Fibroblast of mammary gland (primary cell): ENCODE results near the gene RPTOR.

Source experiments
- DNase-seq: peaks from one replicate; pipeline ENCODE4 v3.0.0-alpha.2; 2010; ENCODE audit warnings: low read depth
- H3K4me3 ChIP-seq: 2 replicates; pipeline ENCODE4 v1.5.1; 2011; ENCODE audit warnings: low read depth, mild to moderate bottlenecking, low read length, moderate library complexity; ENCODE audit not compliant: control insufficient read depth
- TF ChIP-seq, protein P1 (sequence below): conservative IDR thresholded peaks from 2 replicates; pipeline ENCODE4 v1.5.1; 2011; ENCODE audit warnings: low read depth, low read length, inconsistent platforms; ENCODE audit not compliant: control insufficient read depth, insufficient read depth

The RPTOR gene

DNA sequence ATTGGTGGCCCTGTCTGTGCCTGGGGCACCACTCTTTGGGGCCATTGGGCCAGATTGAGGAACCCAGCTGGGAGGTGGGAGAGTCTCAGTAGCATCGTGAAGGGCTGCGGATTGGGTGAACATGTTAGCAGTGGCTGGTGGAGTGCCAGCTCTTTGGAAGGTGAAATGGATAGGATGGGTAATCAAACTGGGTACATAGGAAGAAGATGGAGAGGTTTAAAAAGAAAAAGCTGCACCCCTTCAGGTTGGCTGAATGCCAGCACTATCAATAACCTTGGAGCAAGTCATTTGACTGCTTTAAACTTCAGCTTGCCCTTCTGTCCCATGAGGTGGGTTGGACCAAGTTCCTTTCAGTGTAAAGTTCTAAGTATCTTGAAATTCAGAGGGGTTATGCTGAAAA lies 95.0 kb downstream of the RPTOR start:
- no peak overlapping the region for H3K4me3 ChIP-seq
- TF ChIP-seq, protein P1, sequence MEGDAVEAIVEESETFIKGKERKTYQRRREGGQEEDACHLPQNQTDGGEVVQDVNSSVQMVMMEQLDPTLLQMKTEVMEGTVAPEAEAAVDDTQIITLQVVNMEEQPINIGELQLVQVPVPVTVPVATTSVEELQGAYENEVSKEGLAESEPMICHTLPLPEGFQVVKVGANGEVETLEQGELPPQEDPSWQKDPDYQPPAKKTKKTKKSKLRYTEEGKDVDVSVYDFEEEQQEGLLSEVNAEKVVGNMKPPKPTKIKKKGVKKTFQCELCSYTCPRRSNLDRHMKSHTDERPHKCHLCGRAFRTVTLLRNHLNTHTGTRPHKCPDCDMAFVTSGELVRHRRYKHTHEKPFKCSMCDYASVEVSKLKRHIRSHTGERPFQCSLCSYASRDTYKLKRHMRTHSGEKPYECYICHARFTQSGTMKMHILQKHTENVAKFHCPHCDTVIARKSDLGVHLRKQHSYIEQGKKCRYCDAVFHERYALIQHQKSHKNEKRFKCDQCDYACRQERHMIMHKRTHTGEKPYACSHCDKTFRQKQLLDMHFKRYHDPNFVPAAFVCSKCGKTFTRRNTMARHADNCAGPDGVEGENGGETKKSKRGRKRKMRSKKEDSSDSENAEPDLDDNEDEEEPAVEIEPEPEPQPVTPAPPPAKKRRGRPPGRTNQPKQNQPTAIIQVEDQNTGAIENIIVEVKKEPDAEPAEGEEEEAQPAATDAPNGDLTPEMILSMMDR, result no peak
- DNase-seq, result no peak

DNA sequence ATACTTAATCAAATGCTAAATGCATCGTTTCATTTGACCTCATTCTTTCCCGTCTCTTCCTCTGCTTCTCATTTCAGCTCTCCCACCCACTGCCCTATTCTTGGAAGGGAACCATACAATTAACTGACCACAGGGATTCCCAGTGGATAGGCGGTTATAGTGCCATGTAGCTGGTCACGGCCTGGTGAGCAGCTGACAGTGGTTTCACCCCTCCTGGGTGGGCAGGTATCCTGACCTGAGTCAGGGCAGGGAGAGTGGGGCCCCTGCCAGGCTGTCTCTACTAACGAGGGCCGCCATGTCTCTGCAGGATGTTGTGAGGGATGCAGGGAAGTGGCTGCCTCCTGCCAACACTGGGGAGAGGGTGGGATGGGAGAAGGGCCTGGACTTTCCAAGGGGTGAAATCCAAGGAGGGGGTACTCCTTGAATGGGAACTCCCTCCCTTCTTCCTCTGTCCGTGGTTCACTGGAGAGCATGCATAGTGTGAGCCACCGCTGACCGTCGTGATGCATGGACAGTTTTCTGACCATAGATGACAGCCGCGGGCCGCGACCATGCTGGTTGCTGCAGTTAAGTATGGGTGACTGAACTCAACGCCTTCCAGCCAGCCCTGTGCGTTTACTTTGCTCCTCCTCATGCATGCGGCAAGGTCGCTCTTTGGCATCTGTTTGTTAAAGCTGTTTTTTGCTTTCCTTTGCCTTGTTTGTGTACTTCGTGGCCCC lies 95.9 kb downstream of the RPTOR start:
- TF ChIP-seq, protein P1, result no peak
- DNase-seq, result no peak
- H3K4me3 ChIP-seq, result no peak overlapping the region

GRCh38 chr17:80643326-80644099 lies 98.9 kb downstream of the RPTOR start:
- TF ChIP-seq, protein P1, result no peak
- DNase-seq, result no peak
- no peak overlapping the region for H3K4me3 ChIP-seq

GRCh38 chr17:80644536-80644935 lies 99.9 kb downstream of the RPTOR start:
- no peak for DNase-seq

GRCh38 chr17:80645706-80646325 lies 101.2 kb downstream of the RPTOR start:
- TF ChIP-seq, protein P1, result no peak
- DNase-seq, result no peak
- no peak overlapping the region for H3K4me3 ChIP-seq

More at GRCh38 chr17:80644536-80644935, 99.9 kb downstream of the RPTOR start:
- TF ChIP-seq, protein P1, result no peak
- no peak overlapping the region for H3K4me3 ChIP-seq

- H3K4me3 ChIP-seq, result no peak overlapping the region
- TF ChIP-seq, protein P1, result no peak
- DNase-seq, result no peak
Observed at GRCh38 chr17:80646328-80646727, 101.7 kb downstream of the RPTOR start.
